Progenitor cell of endocrine pancreas (in vitro differentiated cells): Measurements from ENCODE around the gene LIPH. TPM values are rescaled to one million over a fixed set of nuclear protein-coding genes. Genes with fewer than 3 reads are reported as not detected.
"Not testable (repeated sequence)": the region's sequence is repeated elsewhere in the genome, so short reads cannot be mapped to it uniquely, and the experiment has no call there.

Experiments
- DNase-seq: peaks from one replicate; pipeline ENCODE4 v3.0.0; 2021; ENCODE audit warnings: low spot score; ENCODE audit not compliant: unreplicated experiment
- H3K27ac Mint-ChIP-seq: 2 replicates; pipeline ENCODE4 v1.8.0; 2021; ENCODE audit warnings: mild to moderate bottlenecking, moderate library complexity, mixed read lengths
- H3K27me3 Mint-ChIP-seq: 2 replicates; pipeline ENCODE4 v1.8.0; 2021; ENCODE audit warnings: mixed read lengths
- H3K36me3 Mint-ChIP-seq: 2 replicates; pipeline ENCODE4 v1.8.0; 2022; ENCODE audit warnings: mixed read lengths; ENCODE audit not compliant: insufficient read depth
- H3K4me1 Mint-ChIP-seq: 2 replicates; pipeline ENCODE4 v1.8.0; 2021; ENCODE audit warnings: low read depth, mixed read lengths
- H3K4me3 Mint-ChIP-seq: 2 replicates; pipeline ENCODE4 v1.8.0; 2021; ENCODE audit warnings: low read depth, mild to moderate bottlenecking, moderate library complexity, mixed read lengths
- H3K9me3 Mint-ChIP-seq: 2 replicates; pipeline ENCODE4 v1.8.0; 2021; ENCODE audit warnings: low read depth, mixed read lengths
- total RNA-seq: library from RNA; stranded (reverse); gene quantifications from 2 replicates; pipeline ENCODE4 v1.2.1, GENCODE V29; 2021
- TF ChIP-seq, protein P1 (sequence below): fragments of 200-600 bp; sonication (generic); IDR thresholded peaks from one replicate; pipeline ENCODE4 v1.5.0; 2021; ENCODE audit warnings: antibody characterized with exemption, mild to moderate bottlenecking; ENCODE audit not compliant: unreplicated experiment

LIPH gene
- total RNA-seq, 1 donor from 2014 or later, result 0.79 TPM

DNA sequence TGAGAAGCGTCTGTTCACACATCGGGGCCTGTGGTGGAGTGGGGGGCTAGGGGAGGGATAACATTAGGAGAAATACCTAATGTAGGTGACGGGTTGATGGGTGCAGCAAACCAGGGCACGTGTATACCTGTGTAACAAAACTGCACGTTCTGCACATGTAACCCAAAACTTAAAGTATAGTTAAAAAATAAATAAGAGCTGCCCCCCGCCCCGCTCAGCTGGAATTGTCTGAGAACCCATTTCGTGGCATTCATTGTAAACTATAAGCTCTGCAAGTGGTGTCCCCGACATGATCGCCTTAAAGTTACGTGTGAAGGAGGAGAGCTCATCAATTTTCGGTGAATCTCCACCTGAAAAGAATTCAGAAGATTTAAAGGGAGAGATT, 7.3 kb upstream of the LIPH start:
- no peak for DNase-seq
- Mint-ChIP-seq H3K9me3 (no peaks in the 10 kb centered on the region), H3K36me3 (no peaks in the 10 kb centered on the region), H3K27me3 (peaks cover 7% of the 10 kb centered on the region), H3K4me1 (peaks cover 15% of the 10 kb centered on the region), H3K4me3 (no peak overlapping the region), H3K27ac (no peak overlapping the region)
- TF ChIP-seq, protein P1, sequence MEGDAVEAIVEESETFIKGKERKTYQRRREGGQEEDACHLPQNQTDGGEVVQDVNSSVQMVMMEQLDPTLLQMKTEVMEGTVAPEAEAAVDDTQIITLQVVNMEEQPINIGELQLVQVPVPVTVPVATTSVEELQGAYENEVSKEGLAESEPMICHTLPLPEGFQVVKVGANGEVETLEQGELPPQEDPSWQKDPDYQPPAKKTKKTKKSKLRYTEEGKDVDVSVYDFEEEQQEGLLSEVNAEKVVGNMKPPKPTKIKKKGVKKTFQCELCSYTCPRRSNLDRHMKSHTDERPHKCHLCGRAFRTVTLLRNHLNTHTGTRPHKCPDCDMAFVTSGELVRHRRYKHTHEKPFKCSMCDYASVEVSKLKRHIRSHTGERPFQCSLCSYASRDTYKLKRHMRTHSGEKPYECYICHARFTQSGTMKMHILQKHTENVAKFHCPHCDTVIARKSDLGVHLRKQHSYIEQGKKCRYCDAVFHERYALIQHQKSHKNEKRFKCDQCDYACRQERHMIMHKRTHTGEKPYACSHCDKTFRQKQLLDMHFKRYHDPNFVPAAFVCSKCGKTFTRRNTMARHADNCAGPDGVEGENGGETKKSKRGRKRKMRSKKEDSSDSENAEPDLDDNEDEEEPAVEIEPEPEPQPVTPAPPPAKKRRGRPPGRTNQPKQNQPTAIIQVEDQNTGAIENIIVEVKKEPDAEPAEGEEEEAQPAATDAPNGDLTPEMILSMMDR, result no peak

DNA sequence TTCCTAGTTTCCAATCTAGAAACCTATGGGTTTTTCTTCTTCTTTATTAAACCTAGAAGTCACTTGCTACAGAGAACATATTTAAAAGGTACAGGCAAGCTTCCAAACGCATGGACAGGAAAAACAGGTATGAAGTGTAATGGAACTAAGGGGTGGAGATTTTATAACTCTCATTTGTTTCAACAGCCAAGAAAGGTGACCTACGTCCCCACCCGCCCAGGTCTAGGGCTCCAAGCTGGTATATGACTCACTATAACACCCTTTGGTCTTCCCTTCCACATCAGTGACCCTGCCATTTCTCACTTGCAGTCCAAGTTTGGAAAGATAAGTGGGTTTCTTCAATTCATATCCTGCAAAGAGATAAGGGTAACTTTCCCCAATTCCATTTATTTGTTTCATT, 6.0 kb upstream of the LIPH start:
- H3K27me3 Mint-ChIP-seq, result peaks cover 7% of the 10 kb centered on the region
- no peaks in the 10 kb centered on the region for H3K9me3 Mint-ChIP-seq
- no peak overlapping the region for H3K4me3 Mint-ChIP-seq
- TF ChIP-seq, protein P1, result no peak
- peak overlapping the region; percentile 84 for H3K27ac Mint-ChIP-seq
- peaks cover 14% of the 10 kb centered on the region for H3K4me1 Mint-ChIP-seq
- H3K36me3 Mint-ChIP-seq, result no peaks in the 10 kb centered on the region
- no peak for DNase-seq

DNA sequence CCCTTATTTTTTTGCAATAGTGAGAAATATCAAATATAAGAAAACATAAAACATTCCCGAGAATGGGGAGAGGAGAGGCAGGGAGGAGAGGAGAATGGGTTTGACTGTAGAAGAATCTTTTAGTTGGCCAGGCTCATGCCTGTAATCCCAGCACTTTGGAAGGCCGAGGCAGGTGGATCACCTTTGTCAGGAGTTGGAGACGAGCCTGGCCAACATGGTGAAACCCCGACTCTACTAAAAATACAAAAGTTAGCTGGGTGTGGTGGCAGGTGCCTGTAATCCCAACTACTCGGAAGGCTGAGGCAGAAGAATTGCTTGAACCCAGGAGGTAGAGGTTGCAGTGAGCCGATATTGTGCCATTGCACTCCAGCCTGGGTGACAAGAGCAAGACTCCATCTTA, 4.3 kb upstream of the LIPH start:
- not testable (repeated sequence) for DNase-seq, H3K36me3 Mint-ChIP-seq, H3K27me3 Mint-ChIP-seq, H3K9me3 Mint-ChIP-seq, H3K4me3 Mint-ChIP-seq
- Mint-ChIP-seq H3K27ac (peak overlapping the region; percentile 62), H3K4me1 (peaks cover 11% of the 10 kb centered on the region)

DNA sequence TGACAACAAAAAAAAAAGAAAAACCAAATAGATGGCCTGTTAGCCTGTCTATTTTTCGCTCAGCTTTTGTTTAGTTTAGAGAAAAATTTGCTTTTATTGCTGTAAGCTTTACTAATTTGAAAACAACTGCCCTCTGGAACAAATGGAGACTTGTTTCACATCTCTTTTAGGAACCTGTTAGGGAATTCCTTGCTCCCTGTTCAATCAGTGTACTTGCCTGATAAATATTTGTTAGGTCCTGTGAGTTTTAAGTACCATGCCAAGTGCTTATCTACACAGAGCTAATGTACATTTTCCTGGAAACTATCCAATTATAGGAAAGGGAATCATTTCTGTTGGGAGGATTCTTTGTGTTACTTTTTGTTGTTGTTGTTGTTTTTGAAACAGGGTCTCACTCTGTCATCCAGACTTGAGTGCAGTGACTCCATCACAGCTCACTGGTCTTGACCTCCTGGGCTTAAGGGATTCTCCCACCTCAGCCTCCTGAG, 3.5 kb upstream of the LIPH start:
- H3K27me3 Mint-ChIP-seq, result peaks cover 7% of the 10 kb centered on the region
- H3K27ac Mint-ChIP-seq, result peak overlapping the region; percentile 20
- no peak overlapping the region for H3K4me3 Mint-ChIP-seq
- TF ChIP-seq, protein P1, result no peak
- no peaks in the 10 kb centered on the region for H3K36me3 Mint-ChIP-seq
- H3K9me3 Mint-ChIP-seq, result no peaks in the 10 kb centered on the region
- peaks cover 11% of the 10 kb centered on the region for H3K4me1 Mint-ChIP-seq
- no peak for DNase-seq

DNA sequence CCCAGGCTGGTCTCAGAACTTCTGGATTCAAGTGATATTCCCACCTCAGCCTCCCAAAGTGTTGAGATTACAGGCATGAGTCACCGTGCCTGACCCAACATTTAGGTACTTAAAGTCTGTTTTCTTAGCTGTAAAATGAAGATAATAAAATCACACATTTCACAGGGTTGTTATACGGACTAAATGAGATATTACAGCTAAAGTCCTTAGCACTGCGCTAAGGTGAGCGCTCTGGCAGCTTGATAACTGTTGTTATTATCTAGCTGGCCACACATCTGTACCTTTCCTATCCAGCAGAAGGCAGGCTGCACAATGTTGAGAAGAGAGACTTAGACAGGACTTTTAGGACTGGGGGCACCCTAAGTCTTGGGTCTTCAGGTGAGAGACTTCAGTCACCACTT, 2.7 kb upstream of the LIPH start:
- H3K36me3 Mint-ChIP-seq, result no peaks in the 10 kb centered on the region
- peaks cover 7% of the 10 kb centered on the region for H3K27me3 Mint-ChIP-seq
- H3K27ac Mint-ChIP-seq, result peak overlapping the region; percentile 74
- DNase-seq, result no peak
- peaks cover 12% of the 10 kb centered on the region for H3K4me1 Mint-ChIP-seq
- no peak overlapping the region for H3K4me3 Mint-ChIP-seq
- TF ChIP-seq, protein P1, result no peak
- H3K9me3 Mint-ChIP-seq, result no peaks in the 10 kb centered on the region

DNA sequence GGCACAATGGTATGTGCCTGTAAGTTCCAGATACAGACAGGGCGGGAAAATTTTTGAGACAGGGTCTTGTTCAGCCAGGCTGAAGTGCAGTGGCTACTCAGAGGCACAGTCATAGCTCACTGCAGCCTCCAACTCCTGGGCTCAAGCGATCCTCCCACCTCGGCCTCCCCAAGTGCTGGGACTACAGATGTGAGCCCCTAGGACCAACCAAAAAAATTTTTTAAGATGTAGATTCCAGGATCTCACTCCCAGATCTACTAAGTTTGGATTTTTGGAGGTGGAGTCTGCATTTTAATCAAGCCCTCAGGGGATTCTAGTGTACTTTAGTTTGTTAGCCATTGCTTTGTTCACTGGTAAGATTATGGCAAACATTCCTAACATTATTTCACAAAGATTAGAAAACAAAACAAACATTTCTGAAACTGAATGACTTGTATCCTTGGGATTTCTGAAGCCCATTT, 2.7 kb downstream of the LIPH start:
- TF ChIP-seq, protein P1, result no peak
- Mint-ChIP-seq H3K36me3 (no peaks in the 10 kb centered on the region), H3K27me3 (no peaks in the 10 kb centered on the region), H3K27ac (no peak overlapping the region), H3K9me3 (no peaks in the 10 kb centered on the region), H3K4me1 (peaks cover 10% of the 10 kb centered on the region), H3K4me3 (no peak overlapping the region)
- DNase-seq, result no peak
